Lower leg skin (tissue), 3 donors: Measurements from ENCODE around the gene KIRREL3.

Source experiments
- CTCF ChIP-seq, 3 donors: fragments of 450-650 bp; IDR thresholded peaks; one replicate each; pipeline ENCODE4 v1.5.1; 2016; ENCODE audit warnings: antibody characterized with exemption in 3 of 3, mild to moderate bottlenecking in 3 of 3, moderate library complexity in 2 of 3
- POLR2A ChIP-seq, 2 donors: fragments of 450-650 bp; IDR thresholded peaks; one replicate each; pipeline ENCODE4 v1.6.1; 2016 to 2017; ENCODE audit warnings: antibody characterized with exemption in 2 of 2, mild to moderate bottlenecking in 1 of 2, moderate library complexity in 1 of 2

- TF ChIP-seq CTCF (IDR thresholded peaks at IDR 0.05) (no peak), POLR2A (IDR thresholded peaks at IDR 0.05) (no peak)
These were observed 414.6 kb downstream of the KIRREL3 start for GRCh38 chr11:126585774-126586491.
